IMR-90 (cell line): Measurements from ENCODE around the gene PLCL1.

Source experiments
- CEBPB ChIP-seq: IDR thresholded peaks from 2 replicates; pipeline ENCODE4 v1.6.1; 2012; ENCODE audit warnings: low read depth, low read length, improper control_type of control experiment
- CHD1 ChIP-seq: IDR thresholded peaks from 2 replicates; pipeline ENCODE4 v1.6.1; 2012; ENCODE audit warnings: low read depth, low read length, improper control_type of control experiment
- CTCF ChIP-seq: conservative IDR thresholded peaks from 2 replicates; pipeline ENCODE4 v1.5.1; 2012; ENCODE audit warnings: mild to moderate bottlenecking, low read depth, low read length, improper control_type of control experiment
- MAZ ChIP-seq: IDR thresholded peaks from 2 replicates; pipeline ENCODE4 v1.6.1; 2012; ENCODE audit warnings: low read depth, mild to moderate bottlenecking, low read length, improper control_type of control experiment, moderate library complexity, borderline replicate concordance
- NFE2L2 ChIP-seq: fragments of 150-350 bp; IDR thresholded peaks from 2 replicates; pipeline ENCODE4 v1.6.1; 2016; ENCODE audit warnings: low read depth, mild to moderate bottlenecking, low read length
- POLR2A ChIP-seq: IDR thresholded peaks from 2 replicates; pipeline ENCODE4 v1.6.1; 2012; ENCODE audit warnings: mild to moderate bottlenecking, low read depth, low read length
- RAD21 ChIP-seq: IDR thresholded peaks from 2 replicates; pipeline ENCODE4 v1.6.1; 2012; ENCODE audit warnings: low read length, improper control_type of control experiment
- RCOR1 ChIP-seq: IDR thresholded peaks from 2 replicates; pipeline ENCODE4 v1.6.1; 2012; ENCODE audit warnings: mild to moderate bottlenecking, low read length, improper control_type of control experiment; ENCODE audit not compliant: insufficient replicate concordance
- RFX5 ChIP-seq: IDR thresholded peaks from 2 replicates; pipeline ENCODE4 v1.8.0; 2012; ENCODE audit warnings: low read depth, mild to moderate bottlenecking, low read length, moderate library complexity
- SMC3 ChIP-seq: fragments of 150-350 bp; IDR thresholded peaks from 2 replicates; pipeline ENCODE4 v1.6.1; 2016; ENCODE audit warnings: low read depth, mild to moderate bottlenecking, antibody characterized with exemption, low read length, moderate library complexity
- USF2 ChIP-seq: fragments of 150-350 bp; IDR thresholded peaks from 2 replicates; pipeline ENCODE4 v1.6.1; 2017; ENCODE audit warnings: mild to moderate bottlenecking, antibody characterized with exemption, low read length, low read depth

GRCh38 chr2:197868206-197868605 lies 63.8 kb downstream of the PLCL1 start:
- TF ChIP-seq CTCF (no peak), USF2 (no peak), POLR2A (no peak), CHD1 (no peak), SMC3 (no peak), MAZ (no peak), RCOR1 (no peak), RFX5 (no peak), NFE2L2 (no peak), RAD21 (no peak), CEBPB (no peak)
